Glomerular endothelial cell (primary cell): ENCODE data around the gene FBP1. TPM values are rescaled to one million over a fixed set of nuclear protein-coding genes. Genes with fewer than 3 reads are reported as not detected.
"Not testable (repeated sequence)": the region's sequence is repeated elsewhere in the genome, so short reads cannot be mapped to it uniquely, and the experiment has no call there.

Experiments
- DNase-seq: peaks from one replicate; pipeline ENCODE4 v3.0.0-alpha.2; 2011; ENCODE audit warnings: low read depth, low spot score; ENCODE audit errors: extremely low read depth
- total RNA-seq: library from RNA; depleted of rRNA; stranded (reverse); fragments of >200 nt; gene quantifications from 2 replicates; pipeline ENCODE4 v1.2.3, GENCODE V29; 2015

FBP1 gene
- total RNA-seq, 1 donor from 2014 or later, result 1.7 TPM

DNA sequence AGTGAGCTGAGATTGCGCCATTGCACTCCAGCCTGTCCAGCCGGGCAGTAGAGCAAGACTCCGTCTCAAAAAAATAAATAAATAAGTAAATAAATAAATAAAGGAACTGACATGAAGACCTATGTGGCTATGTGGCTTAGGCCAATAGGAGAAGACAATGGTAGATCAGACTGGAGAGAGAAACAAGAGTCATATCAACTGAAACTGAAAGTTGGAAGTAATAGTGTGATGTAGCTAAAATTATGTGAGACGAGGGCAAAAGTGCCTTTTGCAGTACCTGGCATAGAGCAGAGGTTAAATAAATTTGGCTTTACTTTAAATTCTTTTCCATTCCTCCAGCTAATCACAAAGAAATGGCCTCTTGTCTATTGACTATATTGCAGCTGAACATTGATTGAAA is 53.0 kb downstream of the FBP1 start:
- DNase-seq, result no peak

DNA sequence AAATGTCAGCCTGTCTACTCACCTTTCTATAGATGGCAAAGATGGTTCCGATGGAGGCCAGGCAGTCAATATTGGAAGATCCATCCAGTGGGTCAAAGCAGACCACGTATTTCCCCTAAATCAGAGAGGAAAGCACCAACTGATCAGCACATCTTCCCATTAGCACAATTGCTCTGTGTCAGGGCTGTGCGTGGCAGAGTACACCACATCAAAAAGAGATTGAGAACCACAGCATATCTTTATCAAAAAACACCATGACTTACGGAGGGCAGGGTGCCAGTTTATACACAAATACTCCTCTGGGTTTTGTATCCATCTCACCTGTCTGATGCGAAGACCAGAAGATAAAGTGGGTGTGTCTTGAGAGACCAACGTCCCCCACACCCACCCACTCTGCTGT is 54.8 kb downstream of the FBP1 start:
- DNase-seq, result no peak

DNA sequence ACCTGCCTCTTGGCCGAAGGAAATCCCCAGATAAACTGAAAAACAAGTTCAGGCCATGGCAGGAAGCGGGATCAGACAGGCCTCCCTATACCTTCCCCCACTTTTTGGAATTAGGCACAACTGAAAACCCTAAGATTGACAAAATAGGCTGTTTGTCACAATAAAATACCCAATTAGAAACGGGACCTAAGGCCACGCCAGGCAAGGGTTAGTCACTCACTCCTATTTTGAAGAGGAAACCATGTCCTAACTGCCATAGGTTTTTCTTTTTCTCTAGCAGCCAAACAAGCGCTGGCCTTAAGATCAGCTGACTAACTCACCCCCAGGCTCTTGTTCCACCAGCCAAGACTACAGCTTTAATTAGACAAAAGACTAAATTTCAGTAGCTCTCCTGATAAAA is 57.6 kb downstream of the FBP1 start:
- DNase-seq, result no peak

DNA sequence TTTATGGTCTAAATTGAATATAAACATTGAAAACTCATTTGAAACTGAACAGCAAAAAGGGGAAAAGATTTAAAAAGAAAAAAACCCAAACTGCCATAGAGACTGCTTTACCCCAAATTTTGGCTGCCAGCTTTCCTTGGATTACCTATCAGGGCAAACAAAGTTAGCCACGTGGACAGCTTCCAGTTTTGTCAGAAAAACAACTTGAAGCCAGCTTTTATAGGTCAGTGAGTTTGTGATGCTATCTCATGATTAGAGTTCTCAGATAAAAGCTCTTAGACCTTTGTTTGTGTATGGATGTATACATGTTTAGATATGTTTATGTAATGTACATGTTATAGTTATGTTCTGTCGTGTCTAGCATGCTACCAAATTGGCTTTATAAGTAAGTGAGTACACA is 61.7 kb downstream of the FBP1 start:
- no peak for DNase-seq

GRCh38 chr9:94577036-94577435 is 62.3 kb downstream of the FBP1 start:
- no peak for DNase-seq

DNA sequence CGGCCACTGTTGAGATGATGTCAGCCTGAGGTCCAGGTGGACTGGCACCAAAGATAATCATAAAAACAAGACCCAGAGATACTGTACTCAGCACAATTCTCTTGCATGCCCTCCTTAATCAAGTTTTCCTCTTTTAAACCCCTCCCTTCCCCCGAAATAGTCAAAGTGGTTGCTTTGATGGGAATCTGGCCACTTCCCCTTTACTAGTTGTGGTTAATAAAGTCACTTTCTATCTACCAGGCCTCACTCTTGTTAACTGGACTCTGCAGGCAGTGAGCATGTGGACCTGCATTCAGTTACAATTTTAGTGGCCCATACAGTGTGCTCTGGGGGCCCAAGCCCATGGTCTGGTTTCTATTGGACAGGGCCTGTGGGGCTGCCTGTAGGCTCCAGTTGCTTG is 63.2 kb downstream of the FBP1 start:
- no peak for DNase-seq

DNA sequence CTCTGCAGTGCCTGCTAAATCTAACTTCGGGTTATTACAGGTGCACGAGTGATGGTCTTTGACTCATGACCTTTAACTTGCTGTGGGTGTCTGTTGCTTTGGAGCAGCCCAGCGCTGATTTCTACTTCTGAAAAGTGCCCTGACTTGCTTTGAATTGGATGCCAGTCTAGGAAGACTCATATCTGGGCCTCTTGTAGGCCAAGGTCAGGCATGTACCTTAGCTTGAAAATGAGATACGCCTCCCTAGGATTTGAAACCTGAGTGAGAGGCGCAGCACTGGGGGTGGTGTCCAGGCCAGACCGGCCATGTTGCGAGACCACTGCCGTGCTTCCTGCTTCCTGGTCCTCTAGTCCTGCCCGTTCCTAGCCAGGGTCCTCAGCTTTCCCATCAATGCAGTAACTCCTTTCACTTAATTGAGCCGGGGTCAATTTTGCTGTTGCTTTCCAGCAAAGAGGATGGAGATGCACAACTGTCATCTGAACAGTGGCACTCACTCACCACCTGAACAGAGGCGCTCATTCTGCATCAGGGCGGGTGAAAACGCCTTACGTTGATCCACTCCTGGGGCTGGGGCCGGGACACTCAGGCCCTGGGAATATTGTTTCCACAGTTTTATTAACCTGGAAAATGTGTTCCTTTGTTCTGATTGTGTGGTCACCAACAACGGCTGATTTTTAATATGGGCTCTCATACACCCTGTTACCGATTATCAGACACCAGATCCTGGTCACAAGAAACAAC is 70.2 kb downstream of the FBP1 start:
- no peak for DNase-seq

DNA sequence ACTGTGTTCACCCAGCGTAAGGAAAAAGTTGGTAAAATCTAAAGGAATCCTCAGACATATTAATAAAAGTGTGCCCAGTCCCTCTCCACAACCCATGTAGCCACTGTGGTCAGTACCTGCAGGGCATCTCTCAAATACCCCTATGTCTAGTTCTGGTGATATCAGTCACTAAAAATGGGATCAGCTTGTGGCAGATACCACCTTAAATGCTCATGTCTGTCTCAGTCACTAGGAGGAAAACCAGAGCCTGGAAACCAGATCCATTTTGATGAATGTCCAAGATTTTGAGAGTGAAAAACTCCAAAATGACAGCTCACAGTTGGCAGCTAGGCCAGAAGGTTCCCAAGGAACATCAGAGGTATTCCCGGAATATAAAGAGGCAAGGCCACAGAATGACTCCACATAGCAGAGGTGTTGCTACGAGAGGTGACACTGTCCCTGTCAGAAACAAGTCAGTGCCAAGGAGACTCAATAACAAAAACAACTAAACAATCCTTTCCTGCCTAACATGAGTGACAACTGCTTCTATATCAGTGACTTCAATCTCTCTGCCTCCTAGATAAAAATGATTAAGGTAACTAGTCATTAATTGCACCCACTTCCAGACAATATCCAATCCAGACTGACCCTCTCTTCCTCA is 70.9 kb downstream of the FBP1 start:
- no peak for DNase-seq

DNA sequence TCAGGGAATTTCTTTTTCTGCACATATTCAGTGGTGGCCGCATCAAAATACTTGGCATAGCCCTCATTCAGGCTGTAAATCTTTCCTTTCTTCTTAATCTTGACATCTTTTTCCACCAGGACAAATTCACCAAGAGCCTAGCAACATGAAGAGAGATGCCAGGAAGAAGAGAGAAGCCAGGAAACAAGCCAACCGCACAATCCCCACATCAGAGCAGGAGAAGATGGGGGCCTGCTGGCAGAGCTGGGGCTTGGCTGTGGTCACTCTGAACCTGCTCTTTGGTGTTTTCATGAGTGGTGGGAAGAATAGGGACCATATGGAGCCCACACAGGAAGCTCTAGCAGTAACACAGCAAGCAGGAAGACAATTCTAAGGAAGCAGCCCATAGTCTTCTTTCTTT is 72.0 kb downstream of the FBP1 start:
- no peak for DNase-seq

- no peak for DNase-seq
Measured at GRCh38 chr9:94566550-94566949, 72.8 kb downstream of the FBP1 start.

DNA sequence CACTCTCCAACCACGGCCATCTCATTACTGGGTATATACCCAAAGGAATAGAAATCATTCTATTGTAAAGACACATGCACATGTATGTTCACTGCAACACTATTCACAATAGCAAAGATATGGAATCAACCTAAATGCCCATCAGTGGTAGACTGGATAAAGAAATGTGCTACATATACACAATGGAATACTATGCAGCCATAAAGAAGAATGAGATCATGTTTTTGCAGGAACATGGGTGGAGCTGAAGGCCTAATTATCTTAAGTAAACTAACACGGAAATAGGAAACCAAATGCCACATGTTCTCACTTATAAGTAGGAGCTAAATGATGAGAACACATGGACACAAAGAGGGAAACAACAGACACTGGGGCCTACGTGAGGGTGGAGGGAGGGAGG is 75.0 kb downstream of the FBP1 start:
- DNase-seq, result not testable (repeated sequence)

GRCh38 chr9:94563548-94563947 is 75.8 kb downstream of the FBP1 start:
- DNase-seq, result no peak

DNA sequence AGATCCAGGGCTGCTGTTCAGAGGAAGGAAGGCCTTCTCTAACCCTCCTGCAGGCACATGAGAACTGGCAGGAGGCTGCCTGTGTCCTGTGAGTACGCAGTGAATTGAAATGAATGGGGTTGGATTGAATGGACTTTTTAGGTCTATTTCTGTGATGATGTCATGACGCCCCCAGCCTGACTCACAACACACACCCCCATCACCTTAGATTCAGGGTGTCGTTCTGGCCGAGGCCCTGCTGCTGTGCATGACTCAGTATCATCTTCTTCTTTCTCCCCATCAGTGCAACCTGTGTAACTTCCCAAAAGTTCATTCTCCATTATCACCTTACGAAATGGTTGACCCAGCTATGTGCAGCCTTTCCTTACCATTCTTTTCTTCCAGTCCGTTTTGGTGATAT is 79.1 kb downstream of the FBP1 start:
- no peak for DNase-seq

GRCh38 chr9:94557376-94557775 is 81.9 kb downstream of the FBP1 start:
- no peak for DNase-seq

- DNase-seq, result no peak
Measured at GRCh38 chr9:94554439-94555331, 84.6 kb downstream of the FBP1 start, which contains the start of gene PCAT7. Gene PCAT7 (plus strand): TSS chr9:94555083.

DNA sequence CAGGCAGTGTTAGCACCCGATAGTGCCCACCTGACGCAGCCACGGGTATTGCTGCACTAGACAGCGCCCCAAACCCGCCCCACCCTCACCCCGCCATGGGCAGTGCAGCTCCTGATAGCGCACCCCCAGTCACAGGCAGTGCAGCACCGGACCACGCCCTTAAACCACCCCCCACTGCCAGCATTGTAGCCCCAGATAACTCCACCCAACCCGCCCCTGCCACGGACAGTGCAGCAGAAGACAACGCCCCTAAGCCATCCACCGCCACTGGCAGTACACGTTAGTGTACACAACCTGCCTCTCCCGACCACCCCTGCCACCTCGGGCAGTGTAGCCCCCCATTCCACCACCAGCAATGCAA is 85.3 kb downstream of the FBP1 start:
- no peak for DNase-seq

Other genes with a start within 250 kb of the FBP1 start
- not detected in 2 replicates for gene PCAT7, start 84.4 kb downstream of the FBP1 start, total RNA-seq
- not detected in 2 replicates for gene FBP2, start 45.7 kb downstream of the FBP1 start, total RNA-seq
- gene AOPEP, start 87.2 kb upstream of the FBP1 start, total RNA-seq, result 20.7 and 25.6 TPM in 2 replicates